GM12878 (cell line): ENCODE results near the gene CACNG3. TPM values are rescaled to one million over a fixed set of nuclear protein-coding genes. Genes with fewer than 3 reads are reported as not detected.

Experiments
- ATAC-seq: fragments of 200-7000 bp; cut with Tn5 transposase; 3 replicates; pipeline ENCODE4 v1.9.1; 2020; ENCODE audit warnings: mild to moderate bottlenecking, moderate library complexity
- BruUV-seq: library from RNA; stranded (reverse); fragments of 400-500 nt; replicated peaks from 2 replicates; lab custom pipeline; 2021; lab: Mats Ljungman, UMichigan
- CTCF ChIA-PET: fragments of 300-600 bp; sonication (Branson Sonifier 250); formaldehyde crosslinking; extraction: SDS; loops from one replicate; lab custom pipeline; 2021; ENCODE audit warnings: inconsistent platforms; lab: Yijun Ruan, JAX
- POLR2A ChIA-PET: fragments of 350-600 bp; formaldehyde crosslinking; extraction: SDS; loops from one replicate; lab custom pipeline; 2021; ENCODE audit warnings: inconsistent platforms; lab: Charles Lee
- RAD21 ChIA-PET: fragments of 300-600 bp; sonication (Branson Sonifier 250); formaldehyde crosslinking; loops from one replicate; lab custom pipeline; 2023; ENCODE audit warnings: antibody characterized with exemption; ENCODE audit not compliant: unreplicated experiment; lab: Charles Lee
- SMC1A ChIA-PET: fragments of 300-600 bp; sonication (Branson Sonifier 250); formaldehyde crosslinking; loops from one replicate; lab custom pipeline; 2023; ENCODE audit not compliant: unreplicated experiment, uncharacterized antibody; lab: Charles Lee
- DNase-seq: peaks from one replicate; pipeline ENCODE4 v3.0.0-alpha.2; 2011; ENCODE audit warnings: low read depth, low spot score
- FAIRE-seq: peaks from 3 replicates; lab custom pipeline; 2011; peaks lifted over from hg19 to GRCh38; lab: Jason Lieb, UNC
- H2AFZ ChIP-seq: 2 replicates; pipeline ENCODE4 v1.6.0; 2011; ENCODE audit warnings: low read depth, low read length, control low read depth; ENCODE audit not compliant: control insufficient read depth
- H3K27ac ChIP-seq: 2 replicates; pipeline ENCODE4 v1.5.1; 2011; ENCODE audit warnings: control low read depth; ENCODE audit not compliant: control insufficient read depth, insufficient read depth
- H3K27me3 ChIP-seq, 2 experiments: replicated peaks in 1 of 2; 2 replicates each; pipeline versions ENCODE4 v1.6.0 to v1.6.1; 2011; ENCODE audit warnings: low read length in 1 of 2; ENCODE audit not compliant: control insufficient read depth in 2 of 2, insufficient read depth in 2 of 2
- H3K36me3 ChIP-seq, 2 experiments: 2 replicates each; pipeline ENCODE4 v1.5.1; 2011; ENCODE audit warnings: low read length in 1 of 2; ENCODE audit not compliant: control insufficient read depth in 2 of 2, insufficient read depth in 2 of 2
- H3K4me1 ChIP-seq: 2 replicates; pipeline ENCODE4 v1.6.1; 2011; ENCODE audit warnings: mild to moderate bottlenecking, low read length, moderate library complexity, mixed read lengths; ENCODE audit not compliant: control insufficient read depth, insufficient read depth
- H3K4me2 ChIP-seq: 2 replicates; pipeline ENCODE4 v1.6.0; 2011; ENCODE audit warnings: control low read depth; ENCODE audit not compliant: control insufficient read depth, insufficient read depth
- H3K4me3 ChIP-seq: fragments of 200-600 bp; sonication (generic); 2 replicates; pipeline ENCODE4 v1.5.1; 2016
- H3K79me2 ChIP-seq: 2 replicates; pipeline ENCODE4 v1.6.0; 2011; ENCODE audit warnings: low read length; ENCODE audit not compliant: control insufficient read depth, insufficient read depth
- H3K9ac ChIP-seq: 2 replicates; pipeline ENCODE4 v1.8.0; 2011; ENCODE audit warnings: low read length, control low read depth, mixed read lengths; ENCODE audit not compliant: control insufficient read depth, insufficient read depth
- H3K9me3 ChIP-seq: replicated peaks from 3 replicates; pipeline ENCODE4 v1.5.1; 2011; ENCODE audit warnings: mild to moderate bottlenecking, low read length; ENCODE audit not compliant: control insufficient read depth, insufficient read depth
- H4K20me1 ChIP-seq: 2 replicates; pipeline ENCODE4 v1.6.0; 2011; ENCODE audit not compliant: control insufficient read depth, insufficient read depth
- BCL11A ChIP-seq: IDR thresholded peaks from 2 replicates; pipeline ENCODE4 v1.6.1; 2011; ENCODE audit warnings: low read depth, low read length
- BCL3 ChIP-seq: IDR thresholded peaks from 2 replicates; pipeline ENCODE4 v1.6.1; 2011; ENCODE audit warnings: borderline replicate concordance, low read depth, mild to moderate bottlenecking, moderate library complexity, low read length; ENCODE audit not compliant: insufficient read depth, poor library complexity, severe bottlenecking
- CBX3 ChIP-seq: fragments of 200-600 bp; sonication (generic); IDR thresholded peaks from 2 replicates; pipeline ENCODE4 v1.6.1; 2016; ENCODE audit warnings: low read depth, borderline replicate concordance
- CTCF ChIP-seq, 3 experiments: IDR thresholded peaks in 2 of 3; conservative IDR thresholded peaks in 1 of 3; 2 replicates each; pipeline ENCODE4 v1.5.1; 2011; ENCODE audit warnings: low read depth in 3 of 3, low read length in 3 of 3, mild to moderate bottlenecking in 3 of 3, control low read depth in 2 of 3, moderate library complexity in 2 of 3, inconsistent platforms in 1 of 3, mixed read lengths in 1 of 3; ENCODE audit not compliant: control insufficient read depth in 2 of 3, insufficient read depth in 1 of 3; ENCODE audit errors: extremely low read depth in 1 of 3
- E4F1 ChIP-seq: fragments of 450-650 bp; IDR thresholded peaks from 2 replicates; pipeline ENCODE4 v1.6.1; 2018; ENCODE audit warnings: borderline replicate concordance, mild to moderate bottlenecking; ENCODE audit not compliant: partially characterized antibody
- ELK1 ChIP-seq: IDR thresholded peaks from 2 replicates; pipeline ENCODE4 v1.6.1; 2012; ENCODE audit warnings: low read depth, low read length, improper control_type of control experiment
- MYC ChIP-seq: IDR thresholded peaks from 2 replicates; pipeline ENCODE4 v1.6.1; 2011; ENCODE audit warnings: mild to moderate bottlenecking, low read length, moderate library complexity, inconsistent platforms; ENCODE audit not compliant: insufficient read depth, insufficient replicate concordance, insufficient read length, severe bottlenecking
- RB1 ChIP-seq: fragments of 450-650 bp; formaldehyde crosslinking; IDR thresholded peaks from 2 replicates; pipeline ENCODE4 v1.6.1; 2017; ENCODE audit warnings: mild to moderate bottlenecking, borderline replicate concordance
- SIX5 ChIP-seq: IDR thresholded peaks from 2 replicates; pipeline ENCODE4 v1.6.1; 2011; ENCODE audit warnings: mild to moderate bottlenecking, low read depth, low read length, moderate library complexity; ENCODE audit not compliant: severe bottlenecking
- USF2 ChIP-seq: IDR thresholded peaks from 2 replicates; pipeline ENCODE4 v1.6.1; 2011; ENCODE audit warnings: low read depth, low read length, improper control_type of control experiment, borderline replicate concordance
- WGBS: methylation state at CpG from one replicate; pipeline ENCODE4 v1.1.6; 2016; ENCODE audit warnings: low lambda C conversion rate; ENCODE audit not compliant: insufficient replicate concordance, insufficient coverage; ENCODE audit errors: missing lambda C conversion rate; 5-methylcytosine and 5-hydroxymethylcytosine counted together
- in situ Hi-C: fragments of 300-500 bp; cut with MboI; formaldehyde crosslinking; loops from 9 replicates; pipeline ENCODE4 v1.14.3; 2018; ENCODE audit warnings: mixed read lengths
- intact Hi-C: fragments of 100-400 bp; cut with micrococcal nuclease; formaldehyde crosslinking; loops from one replicate; pipeline ENCODE4 v1.14.2; 2022; ENCODE audit not compliant: unreplicated experiment
- polyA plus RNA-seq, 11 experiments: library from polyadenylated mRNA; depleted of rRNA in 4 of 11; unstranded in 6 of 11; stranded (reverse) in 5 of 11; fragments of >200 nt; fragmentation: Nextera tagmentation in 4 of 11; fragmentation: Illumina TruSeq in 1 of 11; extraction: Ambion mirVana in 4 of 11; extraction: Trizol in 1 of 11; gene quantifications; 1 replicate in 1 of 11; 2 replicates in 10 of 11; pipeline versions ENCODE4 v1.2.1 to v1.2.3, GENCODE V29; 2011 to 2016; ENCODE audit warnings: inconsistent platforms in 2 of 11, missing spikeins in 2 of 11, low read depth in 1 of 11
- total RNA-seq, 4 experiments: library from RNA; depleted of rRNA in 3 of 4; stranded (reverse); fragments of >200 nt in 3 of 4; fragmentation: Illumina TruSeq in 1 of 4; extraction: Trizol in 1 of 4; gene quantifications; 2 replicates each; pipeline versions ENCODE4 v1.2.1 to v1.2.3, GENCODE V29; 2013 to 2021

CACNG3 gene
- total and polyA plus RNA-seq, 10 of the 15 experiments (the other 5 are each of a cell fraction or from before 2014, with no cell fraction given) = 0.04 TPM; not detected in 9

- intact Hi-C loops = no loop called here
- Histone ChIP-seq H3K4me2 (no peak overlapping the region), H3K79me2 (no peaks in the 10 kb centered on the region), H3K27ac (no peak overlapping the region), H3K9me3 (no peaks in the 10 kb centered on the region), H4K20me1 (no peaks in the 10 kb centered on the region), H3K9ac (no peak overlapping the region), H3K4me3 (no peak overlapping the region), H3K27me3 (no peaks in the 10 kb centered on the region; a peak in 1 of 4 replicates), H2AFZ (no peak overlapping the region), H3K36me3 (no peaks in the 10 kb centered on the region), H3K4me1 (no peaks in the 10 kb centered on the region)
- TF ChIP-seq MYC (no peak), CTCF (IDR thresholded peaks at IDR 0.05 in 2 of 3, conservative IDR thresholded peaks at IDR 0.05 in 1 of 3; ENCODE audit: control insufficient read depth in 2 of 3, extremely low read depth in 1 of 3, insufficient read depth in 1 of 3, low read depth in 3 of 3, low read length in 3 of 3) (no peak), SIX5 (no peak), E4F1 (no peak), CBX3 (no peak), ELK1 (no peak), BCL11A (no peak), BCL3 (no peak), USF2 (no peak), RB1 (no peak)
- WGBS = 15% methylated on average over 1 of the region's 1 CpG
- no peak for FAIRE-seq
- no peak for DNase-seq
- RAD21 ChIA-PET = no interaction called here
- in situ Hi-C loops = no loop called here
- POLR2A ChIA-PET = no interaction called here
- BruUV-seq = no TSS peak
- CTCF ChIA-PET = interaction anchor here (1.7 kb wide), 1 partner anchor 181 kb away, joined by 4 read pairs; no protein-coding TSS in a partner anchor
- SMC1A ChIA-PET = interaction anchor here (0.6 kb wide), 1 partner anchor 277 kb away, joined by 3 read pairs; no protein-coding TSS in a partner anchor
- no peak for ATAC-seq
Observed at GRCh38 chr16:24318680-24319079, 62.5 kb downstream of the CACNG3 start.
